C4-2B (cell line): ENCODE measurements around the gene RPS2.

Source experiments
- CTCF ChIP-seq: fragments of 450-650 bp; conservative IDR thresholded peaks from 2 replicates; pipeline ENCODE4 v1.5.1; 2017; ENCODE audit warnings: mild to moderate bottlenecking
- ZFX ChIP-seq: fragments of 450-650 bp; IDR thresholded peaks from 2 replicates; pipeline ENCODE4 v1.6.1; 2017

- no peak for TF ChIP-seq CTCF
- TF ChIP-seq ZFX: no peak
Measured at GRCh38 chr16:1949507-1949906, 15.1 kb downstream of the RPS2 start.
